A549 treated with AZD9567 at 1 μM for 4 hours (cell line): ENCODE data around the gene MRC2. TPM values are rescaled to one million over a fixed set of nuclear protein-coding genes. Genes with fewer than 3 reads are reported as not detected.

Experiments used
- total RNA-seq: library from RNA; stranded (reverse); fragments of 200-300 nt; extraction: Qiagen RNA extraction; gene quantifications from 5 replicates; pipeline ENCODE4 v1.2.3, GENCODE V29; 2022; ENCODE audit not compliant: insufficient read depth

Gene MRC2
- 34.4 to 59.9 TPM (median 55.7 TPM) in 5 replicates for total RNA-seq

GRCh38 chr17:62627219-62627903 is at the start of gene MRC2:
Gene MRC2 (plus strand): TSS chr17:62627670. CDS start chr17:62627803, 133 bp downstream.

Other genes with a start within 250 kb of the MRC2 start
- not detected in 5 replicates for gene EFCAB3, start 247.1 kb upstream of the MRC2 start, total RNA-seq
- gene METTL2A, start 203.8 kb upstream of the MRC2 start, total RNA-seq, result 26.7 to 32.0 TPM (median 30.9 TPM) in 5 replicates
- gene TLK2, start 148.8 kb upstream of the MRC2 start, total RNA-seq, result 29.8 to 32.1 TPM (median 31.0 TPM) in 5 replicates
- gene MARCHF10, start 180.6 kb downstream of the MRC2 start, total RNA-seq, result 0.91 to 2.6 TPM (median 1.1 TPM) in 5 replicates